Upper lobe of left lung (tissue), 6 donors: ENCODE measurements around the gene FAM204A. TPM values are rescaled to one million over a fixed set of nuclear protein-coding genes. Genes with fewer than 3 reads are reported as not detected.

ENCODE experiments used
- ATAC-seq, 2 donors: fragments of 200-7000 bp; cut with Tn5 transposase; one replicate each; pipeline ENCODE4 v1.9.1; 2022; ENCODE audit warnings: mild to moderate bottlenecking in 2 of 2, moderate library complexity in 2 of 2; ENCODE audit not compliant: low FRiP score in 2 of 2
- DNase-seq, 2 donors: peaks; one replicate each; pipeline ENCODE4 v3.0.0-alpha.2; 2019 to 2020
- H3K27ac ChIP-seq, 4 donors: fragments of 200-600 bp; sonication (generic); one replicate each; pipeline ENCODE4 v1.5.1; 2016 to 2019
- H3K27me3 ChIP-seq, 4 donors: fragments of 200-600 bp; sonication (generic); one replicate each; pipeline ENCODE4 v1.5.1; 2017 to 2019
- H3K36me3 ChIP-seq, 4 donors: fragments of 200-600 bp; sonication (generic); one replicate each; pipeline ENCODE4 v1.5.1; 2016 to 2019
- H3K4me1 ChIP-seq, 4 donors: fragments of 200-600 bp; sonication (generic); one replicate each; pipeline ENCODE4 v1.5.1; 2018 to 2019
- H3K4me3 ChIP-seq, 4 donors: fragments of 200-600 bp; sonication (generic); one replicate each; pipeline ENCODE4 v1.5.1; 2017 to 2019; ENCODE audit warnings: mild to moderate bottlenecking in 2 of 4, moderate library complexity in 1 of 4
- H3K9me3 ChIP-seq, 4 donors: fragments of 200-600 bp; sonication (generic); one replicate each; pipeline ENCODE4 v1.5.1; 2018 to 2019
- EP300 ChIP-seq, 4 donors: sonication (generic); formaldehyde crosslinking; IDR thresholded peaks; one replicate each; pipeline ENCODE4 v1.5.1; 2017; ENCODE audit warnings: antibody characterized with exemption in 4 of 4, control low read depth in 2 of 4
- POLR2A ChIP-seq, 4 donors: fragments of 450-650 bp; IDR thresholded peaks; one replicate each; pipeline ENCODE4 v1.5.1; 2016 to 2017; ENCODE audit warnings: antibody characterized with exemption in 4 of 4, mild to moderate bottlenecking in 2 of 4
- POLR2AphosphoS5 ChIP-seq, 2 donors: sonication (generic); formaldehyde crosslinking; IDR thresholded peaks; one replicate each; pipeline ENCODE4 v1.5.1; 2017; ENCODE audit warnings: antibody characterized with exemption in 2 of 2
- WGBS, 2 donors: methylation state at CpG; one replicate each; pipeline ENCODE4 v1.1.5; 2017 to 2018; 5-methylcytosine and 5-hydroxymethylcytosine counted together
- total RNA-seq, 6 donors: library from RNA; depleted of rRNA in 4 of 6; stranded (reverse); fragments of >200 nt in 4 of 6; gene quantifications; one replicate each; pipeline versions ENCODE4 v1.1.0 to v1.2.1, GENCODE V29; 2016 to 2021
- TF ChIP-seq, protein P1 (sequence below), 6 experiments: fragments of 450-650 bp in 4 of 6; fragments of 200-600 bp in 2 of 6; sonication (generic) in 2 of 6; IDR thresholded peaks; one replicate each; pipeline ENCODE4 v1.5.1; 2016 to 2019; ENCODE audit warnings: antibody characterized with exemption in 6 of 6
- donor health status: DM: no; HTN: no; CAD: no; lungs with moderate emphysema.
- donor health status: DM: no; HTN: yes; CAD: no; lungs with severe emphysema.

FAM204A gene
- total RNA-seq, 6 donors from 2014 or later, result 22.0 to 63.6 (median 44.0) TPM

- no peak for DNase-seq
- no peaks in the 10 kb centered on the region for H3K27me3 ChIP-seq
- no peak for TF ChIP-seq POLR2A (IDR thresholded peaks at IDR 0.05)
- TF ChIP-seq, protein P1, sequence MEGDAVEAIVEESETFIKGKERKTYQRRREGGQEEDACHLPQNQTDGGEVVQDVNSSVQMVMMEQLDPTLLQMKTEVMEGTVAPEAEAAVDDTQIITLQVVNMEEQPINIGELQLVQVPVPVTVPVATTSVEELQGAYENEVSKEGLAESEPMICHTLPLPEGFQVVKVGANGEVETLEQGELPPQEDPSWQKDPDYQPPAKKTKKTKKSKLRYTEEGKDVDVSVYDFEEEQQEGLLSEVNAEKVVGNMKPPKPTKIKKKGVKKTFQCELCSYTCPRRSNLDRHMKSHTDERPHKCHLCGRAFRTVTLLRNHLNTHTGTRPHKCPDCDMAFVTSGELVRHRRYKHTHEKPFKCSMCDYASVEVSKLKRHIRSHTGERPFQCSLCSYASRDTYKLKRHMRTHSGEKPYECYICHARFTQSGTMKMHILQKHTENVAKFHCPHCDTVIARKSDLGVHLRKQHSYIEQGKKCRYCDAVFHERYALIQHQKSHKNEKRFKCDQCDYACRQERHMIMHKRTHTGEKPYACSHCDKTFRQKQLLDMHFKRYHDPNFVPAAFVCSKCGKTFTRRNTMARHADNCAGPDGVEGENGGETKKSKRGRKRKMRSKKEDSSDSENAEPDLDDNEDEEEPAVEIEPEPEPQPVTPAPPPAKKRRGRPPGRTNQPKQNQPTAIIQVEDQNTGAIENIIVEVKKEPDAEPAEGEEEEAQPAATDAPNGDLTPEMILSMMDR (IDR thresholded peaks at IDR 0.05), result no peak
- TF ChIP-seq POLR2AphosphoS5 (IDR thresholded peaks at IDR 0.05), result no peak
- TF ChIP-seq EP300 (IDR thresholded peaks at IDR 0.05), result no peak
- no peak for ATAC-seq
- no peak overlapping the region for H3K4me3 ChIP-seq
- H3K27ac ChIP-seq, result no peak overlapping the region
- peaks cover 0 to 7% (median 2%) of the 10 kb centered on the region in 4 donors for H3K9me3 ChIP-seq
- H3K36me3 ChIP-seq, result no peaks in the 10 kb centered on the region
- H3K4me1 ChIP-seq, result no peaks in the 10 kb centered on the region
Measured at GRCh38 chr10:118276204-118276603, 65.9 kb downstream of the FAM204A start.

- no peak for ATAC-seq
Measured at GRCh38 chr10:118273662-118274061, 68.5 kb downstream of the FAM204A start.

GRCh38 chr10:118272767-118273166 lies 69.4 kb downstream of the FAM204A start:
- WGBS, 2 donors, result 77% methylated on average over 4 of the region's 4 CpGs
- no peaks in the 10 kb centered on the region for H3K4me1 ChIP-seq
- no peak overlapping the region for H3K27ac ChIP-seq
- ATAC-seq, result no peak
- H3K4me3 ChIP-seq, result no peak overlapping the region
- H3K27me3 ChIP-seq, result no peaks in the 10 kb centered on the region
- TF ChIP-seq POLR2A (IDR thresholded peaks at IDR 0.05) (no peak), EP300 (IDR thresholded peaks at IDR 0.05) (no peak), POLR2AphosphoS5 (IDR thresholded peaks at IDR 0.05) (no peak)
- TF ChIP-seq, protein P1 (IDR thresholded peaks at IDR 0.05), result no peak
- DNase-seq, result no peak
- H3K36me3 ChIP-seq, result no peaks in the 10 kb centered on the region
- peaks cover 0 to 3% (median 1%) of the 10 kb centered on the region in 4 donors for H3K9me3 ChIP-seq

More at GRCh38 chr10:118273662-118274061, 68.5 kb downstream of the FAM204A start:
- Histone ChIP-seq H3K9me3 (peaks cover 0 to 7% (median 2%) of the 10 kb centered on the region in 4 donors), H3K27ac (no peak overlapping the region), H3K36me3 (no peaks in the 10 kb centered on the region), H3K4me3 (no peak overlapping the region), H3K4me1 (no peaks in the 10 kb centered on the region), H3K27me3 (no peaks in the 10 kb centered on the region)
- TF ChIP-seq POLR2AphosphoS5 (IDR thresholded peaks at IDR 0.05) (no peak), POLR2A (IDR thresholded peaks at IDR 0.05) (no peak), EP300 (IDR thresholded peaks at IDR 0.05) (no peak)
- TF ChIP-seq, protein P1 (IDR thresholded peaks at IDR 0.05), result no peak
- 88 to 90% methylated on average over 1 of the region's 1 CpG for WGBS, 2 donors
- no peak for DNase-seq

GRCh38 chr10:118272149-118272721 lies 69.9 kb downstream of the FAM204A start:
- no peak for TF ChIP-seq POLR2A (IDR thresholded peaks at IDR 0.05)
- no peak for TF ChIP-seq POLR2AphosphoS5 (IDR thresholded peaks at IDR 0.05)
- no peak for TF ChIP-seq EP300 (IDR thresholded peaks at IDR 0.05)
- TF ChIP-seq, protein P1 (IDR thresholded peaks at IDR 0.05), result no peak
- H3K4me1 ChIP-seq, result no peaks in the 10 kb centered on the region
- H3K36me3 ChIP-seq, result no peaks in the 10 kb centered on the region
- whole genome bisulfite sequencing, 2 donors, result 14 to 21% methylated on average over 16 of the region's 16 CpGs
- H3K27me3 ChIP-seq, result no peaks in the 10 kb centered on the region
- DNase-seq (no peak), ATAC-seq (peak in 1 of 2 donors; percentile 47)
- H3K9me3 ChIP-seq, result no peaks in the 10 kb centered on the region
- no peak overlapping the region for H3K27ac ChIP-seq
- peak overlapping the region in 2 of 4 donors; percentile 18 to 24 for H3K4me3 ChIP-seq

GRCh38 chr10:118271671-118272070 lies 70.5 kb downstream of the FAM204A start:
- DNase-seq (no peak), ATAC-seq (no peak)
- H3K9me3 ChIP-seq, result no peaks in the 10 kb centered on the region
- no peaks in the 10 kb centered on the region for H3K27me3 ChIP-seq
- no peaks in the 10 kb centered on the region for H3K4me1 ChIP-seq
- H3K4me3 ChIP-seq, result peak overlapping the region in 2 of 4 donors; percentile 18 to 24
- H3K36me3 ChIP-seq, result no peaks in the 10 kb centered on the region
- H3K27ac ChIP-seq, result no peak overlapping the region
- TF ChIP-seq EP300 (IDR thresholded peaks at IDR 0.05), result no peak
- TF ChIP-seq POLR2AphosphoS5 (IDR thresholded peaks at IDR 0.05), result no peak
- TF ChIP-seq, protein P1 (IDR thresholded peaks at IDR 0.05), result no peak
- no peak for TF ChIP-seq POLR2A (IDR thresholded peaks at IDR 0.05)
- 16 to 27% methylated on average over 5 of the region's 5 CpGs for WGBS, 2 donors
